Body of pancreas (tissue), 4 donors: ENCODE results near the gene TMEM229A.

Experiments
- POLR2A ChIP-seq, 3 donors: fragments of 450-650 bp; IDR thresholded peaks; one replicate each; pipeline ENCODE4 v1.6.1; 2016; ENCODE audit warnings: antibody characterized with exemption in 3 of 3, mild to moderate bottlenecking in 2 of 3
- TF ChIP-seq, protein P1 (sequence below), 7 experiments: fragments of 450-650 bp in 4 of 7; fragments of 200-600 bp in 3 of 7; sonication (generic) in 3 of 7; IDR thresholded peaks; one replicate each; pipeline ENCODE4 v1.5.1; 2016 to 2019; ENCODE audit warnings: antibody characterized with exemption in 7 of 7

DNA sequence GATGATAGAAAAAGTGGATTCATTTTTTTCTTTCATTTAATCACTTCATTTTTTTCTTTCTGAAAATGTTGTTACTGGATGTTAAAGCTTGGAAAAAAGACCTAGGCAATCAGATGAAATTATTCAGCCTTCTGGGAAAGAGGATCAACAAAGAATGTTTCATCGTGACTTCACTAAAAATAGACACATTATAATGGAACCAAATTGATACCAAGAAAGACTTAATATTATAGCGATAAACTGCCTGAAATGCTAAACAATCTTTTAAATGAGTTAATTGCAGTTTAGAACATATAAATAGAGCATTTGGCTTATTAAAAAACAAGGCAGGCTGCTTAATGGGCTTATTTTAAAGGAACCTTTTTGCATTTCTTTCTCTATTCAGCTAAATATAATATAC is 25.6 kb upstream of the TMEM229A start:
- TF ChIP-seq, protein P1, sequence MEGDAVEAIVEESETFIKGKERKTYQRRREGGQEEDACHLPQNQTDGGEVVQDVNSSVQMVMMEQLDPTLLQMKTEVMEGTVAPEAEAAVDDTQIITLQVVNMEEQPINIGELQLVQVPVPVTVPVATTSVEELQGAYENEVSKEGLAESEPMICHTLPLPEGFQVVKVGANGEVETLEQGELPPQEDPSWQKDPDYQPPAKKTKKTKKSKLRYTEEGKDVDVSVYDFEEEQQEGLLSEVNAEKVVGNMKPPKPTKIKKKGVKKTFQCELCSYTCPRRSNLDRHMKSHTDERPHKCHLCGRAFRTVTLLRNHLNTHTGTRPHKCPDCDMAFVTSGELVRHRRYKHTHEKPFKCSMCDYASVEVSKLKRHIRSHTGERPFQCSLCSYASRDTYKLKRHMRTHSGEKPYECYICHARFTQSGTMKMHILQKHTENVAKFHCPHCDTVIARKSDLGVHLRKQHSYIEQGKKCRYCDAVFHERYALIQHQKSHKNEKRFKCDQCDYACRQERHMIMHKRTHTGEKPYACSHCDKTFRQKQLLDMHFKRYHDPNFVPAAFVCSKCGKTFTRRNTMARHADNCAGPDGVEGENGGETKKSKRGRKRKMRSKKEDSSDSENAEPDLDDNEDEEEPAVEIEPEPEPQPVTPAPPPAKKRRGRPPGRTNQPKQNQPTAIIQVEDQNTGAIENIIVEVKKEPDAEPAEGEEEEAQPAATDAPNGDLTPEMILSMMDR (IDR thresholded peaks at IDR 0.05) = no peak
- no peak for TF ChIP-seq POLR2A (IDR thresholded peaks at IDR 0.05)
